ENCODE measurements around the gene C19orf33. TPM values are rescaled to one million over a fixed set of nuclear protein-coding genes. Genes with fewer than 3 reads are reported as not detected.
A peak's percentile ranks its signal among the peaks of the same experiment; 100 is the strongest.

C19orf33 gene
- polyA plus RNA-seq, 1 donor (not counting 4 experiments of a cell fraction or from before 2014, with no cell fraction given): 366 TPM

- TF ChIP-seq CTCF (optimal IDR thresholded peaks at IDR 0.05 in 1 of 3, IDR thresholded peaks at IDR 0.05 in 1 of 3, conservative IDR thresholded peaks at IDR 0.05 in 1 of 3; ENCODE audit: extremely low read depth in 1 of 3, insufficient read depth in 2 of 3, low read length in 3 of 3) (no peak), EZH2 (IDR thresholded peaks at IDR 0.05; ENCODE audit: low read length) (no peak)
- dilution Hi-C loops (cut with MboI; ENCODE audit: extremely low pct_ligation_motif_present, low sequenced_read_pairs): no loop called here
- peak overlapping the region; percentile 12 for H3K4me2 ChIP-seq (ENCODE audit: control insufficient read depth, extremely low read depth, insufficient read depth, low read depth, low read length)
- peaks cover 60 to 77% of the 10 kb centered on the region in 2 experiments for H3K36me3 ChIP-seq (ENCODE audit: control insufficient read depth in 2 of 2, extremely low read depth in 1 of 2, insufficient read depth in 2 of 2, low read length in 2 of 2)
- peak overlapping the region; percentile 81 for H3K27ac ChIP-seq (ENCODE audit: control insufficient read depth, insufficient read depth, low read length)
- FAIRE-seq: no peak
- peaks cover 32% of the 10 kb centered on the region for H3K4me1 ChIP-seq (ENCODE audit: control insufficient read depth, extremely low read depth, insufficient read depth, low read length)
- H3K9me1 ChIP-seq (ENCODE audit: control insufficient read depth, extremely low read depth, insufficient read depth, low read length): no peaks in the 10 kb centered on the region
- H3K9ac ChIP-seq (ENCODE audit: control insufficient read depth, extremely low read depth, insufficient read depth, low read length): peak overlapping the region; percentile 45
- H3K27me3 ChIP-seq (ENCODE audit: control insufficient read depth, extremely low read depth, insufficient read depth, low read length): no peaks in the 10 kb centered on the region
- DNase-seq (ENCODE audit: low read depth, low spot score): no peak
- no peak overlapping the region for H2AFZ ChIP-seq (ENCODE audit: control insufficient read depth, low read length)
- H3K4me3 ChIP-seq (ENCODE audit: control insufficient read depth in 2 of 3, extremely low read depth in 1 of 3, insufficient read depth in 2 of 3, low read depth in 1 of 3, low read length in 3 of 3): no peak overlapping the region
- H3K79me2 ChIP-seq (ENCODE audit: control insufficient read depth, insufficient read depth, low read length): peaks cover 41% of the 10 kb centered on the region
- H3K9me3 ChIP-seq (ENCODE audit: control insufficient read depth, low read depth, low read length): no peaks in the 10 kb centered on the region
- H4K20me1 ChIP-seq (ENCODE audit: control insufficient read depth, extremely low read depth, insufficient read depth, low read length): peaks cover 7% of the 10 kb centered on the region
Measured at GRCh38 chr19:38289955-38290354, 14.1 kb upstream of the C19orf33 start.

- TF ChIP-seq EZH2 (IDR thresholded peaks at IDR 0.05; ENCODE audit: low read length) (no peak), CTCF (optimal IDR thresholded peaks at IDR 0.05 in 1 of 3, IDR thresholded peaks at IDR 0.05 in 1 of 3, conservative IDR thresholded peaks at IDR 0.05 in 1 of 3; ENCODE audit: extremely low read depth in 1 of 3, insufficient read depth in 2 of 3, low read length in 3 of 3) (no peak)
- DNase-seq (ENCODE audit: low read depth, low spot score) (no peak), FAIRE-seq (peak; percentile 89)
- H3K4me3 ChIP-seq (ENCODE audit: control insufficient read depth in 2 of 3, extremely low read depth in 1 of 3, insufficient read depth in 2 of 3, low read depth in 1 of 3, low read length in 3 of 3): no peak overlapping the region
- no peak overlapping the region for H3K4me2 ChIP-seq (ENCODE audit: control insufficient read depth, extremely low read depth, insufficient read depth, low read depth, low read length)
- no peaks in the 10 kb centered on the region for H3K27me3 ChIP-seq (ENCODE audit: control insufficient read depth, extremely low read depth, insufficient read depth, low read length)
- H3K36me3 ChIP-seq (ENCODE audit: control insufficient read depth in 2 of 2, extremely low read depth in 1 of 2, insufficient read depth in 2 of 2, low read length in 2 of 2): peaks cover 56 to 69% of the 10 kb centered on the region in 2 experiments
- dilution Hi-C loops (cut with MboI; ENCODE audit: extremely low pct_ligation_motif_present, low sequenced_read_pairs): no loop called here
- H3K9ac ChIP-seq (ENCODE audit: control insufficient read depth, extremely low read depth, insufficient read depth, low read length): peak overlapping the region; percentile 58
- H3K4me1 ChIP-seq (ENCODE audit: control insufficient read depth, extremely low read depth, insufficient read depth, low read length): peaks cover 36% of the 10 kb centered on the region
- H3K79me2 ChIP-seq (ENCODE audit: control insufficient read depth, insufficient read depth, low read length): peaks cover 35% of the 10 kb centered on the region
- no peaks in the 10 kb centered on the region for H3K9me3 ChIP-seq (ENCODE audit: control insufficient read depth, low read depth, low read length)
- no peaks in the 10 kb centered on the region for H3K9me1 ChIP-seq (ENCODE audit: control insufficient read depth, extremely low read depth, insufficient read depth, low read length)
- H3K27ac ChIP-seq (ENCODE audit: control insufficient read depth, insufficient read depth, low read length): peak overlapping the region; percentile 81
- H2AFZ ChIP-seq (ENCODE audit: control insufficient read depth, low read length): no peak overlapping the region
- peaks cover 6% of the 10 kb centered on the region for H4K20me1 ChIP-seq (ENCODE audit: control insufficient read depth, extremely low read depth, insufficient read depth, low read length)
Measured at GRCh38 chr19:38290631-38291147, 13.4 kb upstream of the C19orf33 start.

Measured in keratinocyte (primary cell).